ENCODE measurements around the gene NECTIN2.
"Not testable (repeated sequence)": the region's sequence is repeated elsewhere in the genome, so short reads cannot be mapped to it uniquely, and the experiment has no call there.

NECTIN2 gene

DNA sequence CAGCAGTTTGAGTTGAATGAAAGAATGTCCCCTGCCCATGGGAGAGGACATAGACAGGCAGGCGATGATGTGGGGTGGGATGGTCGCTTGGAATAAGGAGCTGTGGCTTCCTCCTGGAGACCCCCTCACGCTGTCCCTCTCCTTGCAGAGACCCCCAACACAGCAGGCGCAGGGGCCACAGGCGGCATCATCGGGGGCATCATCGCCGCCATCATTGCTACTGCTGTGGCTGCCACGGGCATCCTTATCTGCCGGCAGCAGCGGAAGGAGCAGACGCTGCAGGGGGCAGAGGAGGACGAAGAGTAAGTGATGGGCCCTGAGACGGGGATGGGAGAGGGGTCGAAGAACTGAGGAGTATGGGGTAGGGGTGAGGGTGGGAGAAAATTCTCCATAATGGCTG lies 36.0 kb downstream of the NECTIN2 start:
- no peak for TF ChIP-seq CTCF (IDR thresholded peaks at IDR 0.05)
- Histone ChIP-seq H3K4me3 (ENCODE audit: low read depth in 1 of 2, low read length in 1 of 2) (no peak overlapping the region), H3K27ac (no peak overlapping the region), H3K36me3 (peaks cover 51% of the 10 kb centered on the region), H3K9me3 (no peaks in the 10 kb centered on the region), H3K4me1 (ENCODE audit: control insufficient read depth in 1 of 2, insufficient read depth in 1 of 2, low read depth in 1 of 2, low read length in 1 of 2) (no peaks in the 10 kb centered on the region), H3K27me3 (no peaks in the 10 kb centered on the region)

DNA sequence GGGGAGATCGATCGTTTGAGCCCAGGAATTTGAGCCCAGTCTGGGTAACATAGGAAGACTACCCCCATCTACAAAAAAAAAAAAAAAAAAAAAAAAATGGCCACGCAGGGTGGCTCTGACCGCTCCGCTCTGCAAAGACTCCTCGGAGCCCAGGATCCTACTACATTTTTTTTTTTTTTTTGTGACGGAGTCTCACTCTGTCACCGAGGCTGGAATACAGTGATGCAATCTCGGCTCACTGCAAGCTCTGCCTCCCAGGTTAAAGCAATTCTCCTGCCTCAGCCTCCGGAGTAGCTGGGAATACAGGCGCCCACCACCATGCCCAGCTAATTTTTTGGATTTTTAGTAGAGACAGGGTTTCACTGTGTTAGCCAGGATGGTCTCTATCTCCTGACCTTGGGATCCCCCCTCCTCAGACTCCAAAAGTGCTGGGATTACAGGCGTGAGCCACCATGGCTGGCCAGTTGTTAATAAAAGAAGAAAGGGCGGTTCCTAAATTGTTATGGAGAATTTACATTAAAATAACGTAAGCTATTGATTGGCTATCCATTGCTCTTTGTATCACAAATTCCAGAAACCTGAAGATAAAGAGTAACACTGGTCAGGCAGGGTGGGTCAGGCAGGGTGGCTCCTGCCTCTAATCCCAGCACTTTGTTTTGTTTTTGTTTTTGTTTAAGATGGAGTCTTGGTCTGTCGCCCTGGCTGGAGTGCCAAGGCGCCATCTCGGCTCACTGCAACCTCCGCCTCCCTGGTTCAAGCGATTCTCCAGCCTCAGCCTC lies 36.7 kb downstream of the NECTIN2 start:
- not testable (repeated sequence) for H3K27ac ChIP-seq; H3K4me3 ChIP-seq (ENCODE audit: low read depth in 1 of 2, low read length in 1 of 2); H3K4me1 ChIP-seq (ENCODE audit: control insufficient read depth in 1 of 2, insufficient read depth in 1 of 2, low read depth in 1 of 2, low read length in 1 of 2); H3K27me3 ChIP-seq; H3K9me3 ChIP-seq
- H3K36me3 ChIP-seq = peaks cover 45% of the 10 kb centered on the region

DNA sequence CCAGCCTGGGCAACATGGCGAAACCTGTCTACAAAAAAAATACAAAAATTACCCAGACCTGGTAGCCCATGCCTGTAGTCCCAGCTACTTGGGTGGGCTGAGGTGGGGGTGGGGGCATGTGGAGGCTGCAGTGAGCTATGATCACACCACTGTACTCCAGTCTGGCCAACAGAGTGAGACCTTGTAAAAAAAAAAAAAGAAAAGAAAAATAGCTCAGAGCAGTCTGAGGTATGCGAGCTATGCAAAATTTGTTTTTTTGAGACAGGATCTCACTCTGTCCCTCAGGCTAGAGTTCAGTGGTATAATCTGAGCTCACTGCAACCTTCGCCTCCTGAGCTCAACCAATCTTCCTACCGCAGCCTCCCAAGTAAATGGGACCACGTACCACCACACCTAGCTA lies 37.8 kb downstream of the NECTIN2 start:
- Histone ChIP-seq H3K27me3 (no peaks in the 10 kb centered on the region), H3K4me1 (ENCODE audit: control insufficient read depth in 1 of 2, insufficient read depth in 1 of 2, low read depth in 1 of 2, low read length in 1 of 2) (no peaks in the 10 kb centered on the region), H3K4me3 (ENCODE audit: low read depth in 1 of 2, low read length in 1 of 2) (no peak overlapping the region), H3K36me3 (peaks cover 40% of the 10 kb centered on the region), H3K9me3 (no peaks in the 10 kb centered on the region), H3K27ac (no peak overlapping the region)
- no peak for TF ChIP-seq CTCF (IDR thresholded peaks at IDR 0.05)

- H3K36me3 ChIP-seq = peaks cover 34% of the 10 kb centered on the region
- H3K4me1 ChIP-seq (ENCODE audit: control insufficient read depth in 1 of 2, insufficient read depth in 1 of 2, low read depth in 1 of 2, low read length in 1 of 2) = peaks cover 0 to 1% of the 10 kb centered on the region in 2 experiments
- H3K4me3 ChIP-seq (ENCODE audit: low read depth in 1 of 2, low read length in 1 of 2) = no peak overlapping the region
- no peaks in the 10 kb centered on the region for H3K9me3 ChIP-seq
- TF ChIP-seq CTCF (IDR thresholded peaks at IDR 0.05) = no peak
- H3K27me3 ChIP-seq = no peaks in the 10 kb centered on the region
- no peak overlapping the region for H3K27ac ChIP-seq
These were observed 38.5 kb downstream of the NECTIN2 start for GRCh38 chr19:44884566-44884965.

GRCh38 chr19:44886141-44886540 lies 40.0 kb downstream of the NECTIN2 start:
- TF ChIP-seq CTCF (IDR thresholded peaks at IDR 0.05) = no peak
- Histone ChIP-seq H3K27me3 (no peaks in the 10 kb centered on the region), H3K4me3 (ENCODE audit: low read depth in 1 of 2, low read length in 1 of 2) (no peak overlapping the region), H3K4me1 (ENCODE audit: control insufficient read depth in 1 of 2, insufficient read depth in 1 of 2, low read depth in 1 of 2, low read length in 1 of 2) (peaks cover 8 to 9% of the 10 kb centered on the region in 2 experiments), H3K36me3 (peaks cover 28% of the 10 kb centered on the region), H3K9me3 (no peaks in the 10 kb centered on the region), H3K27ac (no peak overlapping the region)

DNA sequence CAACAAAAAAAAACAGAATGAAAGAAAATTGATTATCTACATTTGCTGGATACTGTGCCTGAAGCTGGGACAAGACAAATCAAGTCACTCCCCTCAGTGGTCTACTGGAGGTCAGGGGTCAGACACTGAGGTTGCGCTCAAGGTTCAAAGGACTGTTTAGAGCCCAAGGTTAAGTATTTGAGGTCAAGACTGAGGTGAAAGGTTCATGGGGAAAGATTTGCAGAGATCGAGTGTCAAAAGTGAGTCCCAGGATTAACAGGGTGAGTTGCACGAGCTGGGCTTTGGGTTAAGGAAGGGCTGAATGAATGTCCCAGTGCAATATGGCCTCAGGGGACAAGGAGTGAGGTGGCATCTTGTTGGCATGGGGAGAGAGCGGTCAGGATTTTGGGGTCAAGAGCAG lies 41.6 kb downstream of the NECTIN2 start:
- no peak overlapping the region for H3K27ac ChIP-seq
- no peak for TF ChIP-seq CTCF (IDR thresholded peaks at IDR 0.05)
- no peak overlapping the region for H3K4me3 ChIP-seq (ENCODE audit: low read depth in 1 of 2, low read length in 1 of 2)
- no peaks in the 10 kb centered on the region for H3K9me3 ChIP-seq
- H3K36me3 ChIP-seq = peaks cover 28% of the 10 kb centered on the region
- H3K4me1 ChIP-seq (ENCODE audit: control insufficient read depth in 1 of 2, insufficient read depth in 1 of 2, low read depth in 1 of 2, low read length in 1 of 2) = peaks cover 16 to 20% of the 10 kb centered on the region in 2 experiments
- H3K27me3 ChIP-seq = no peaks in the 10 kb centered on the region

GRCh38 chr19:44888335-44888734 lies 42.2 kb downstream of the NECTIN2 start:
- not testable (repeated sequence) for H3K9me3 ChIP-seq; H3K27ac ChIP-seq; H3K27me3 ChIP-seq; H3K4me3 ChIP-seq (ENCODE audit: low read depth in 1 of 2, low read length in 1 of 2)
- Histone ChIP-seq H3K36me3 (peaks cover 28% of the 10 kb centered on the region), H3K4me1 (ENCODE audit: control insufficient read depth in 1 of 2, insufficient read depth in 1 of 2, low read depth in 1 of 2, low read length in 1 of 2) (peaks cover 16 to 20% of the 10 kb centered on the region in 2 experiments)
